Gastroesophageal sphincter (tissue), 2 donors: ENCODE results near the gene LRP1B.

Source experiments
- POLR2A ChIP-seq, 2 donors: fragments of 450-650 bp; IDR thresholded peaks; one replicate each; pipeline ENCODE4 v1.6.1; 2017; ENCODE audit warnings: antibody characterized with exemption in 2 of 2, mild to moderate bottlenecking in 2 of 2, moderate library complexity in 1 of 2
- POLR2AphosphoS5 ChIP-seq: sonication (generic); formaldehyde crosslinking; IDR thresholded peaks from one replicate; pipeline ENCODE4 v1.6.1; 2017; ENCODE audit warnings: antibody characterized with exemption

GRCh38 chr2:140383781-140384180 lies 1747.0 kb downstream of the LRP1B start:
- TF ChIP-seq POLR2AphosphoS5 (no peak), POLR2A (IDR thresholded peaks at IDR 0.05) (no peak)
